H1 (cell line): ENCODE data around the gene LCN9. TPM values are rescaled to one million over a fixed set of nuclear protein-coding genes. Genes with fewer than 3 reads are reported as not detected.
A peak's percentile ranks its signal among the peaks of the same experiment; 100 is the strongest.

ENCODE experiments used
- CTCF ChIA-PET: fragments of 300-600 bp; sonication (Branson Sonifier 250); formaldehyde crosslinking; loops from one replicate; lab custom pipeline; 2021; ENCODE audit not compliant: partially characterized antibody; lab: Charles Lee
- POLR2A ChIA-PET: fragments of 300-600 bp; sonication (Branson Sonifier 250); formaldehyde crosslinking; loops from one replicate; lab custom pipeline; 2021; ENCODE audit warnings: inconsistent platforms; ENCODE audit not compliant: partially characterized antibody; lab: Charles Lee
- DNase-seq, 2 experiments: peaks; one replicate each; pipeline versions ENCODE4 v3.0.0 to v3.0.0-alpha.2; 2010 to 2022; ENCODE audit warnings: low spot score in 2 of 2, low read depth in 1 of 2, mixed read lengths in 1 of 2
- FAIRE-seq: peaks from 2 replicates; lab custom pipeline; 2011; peaks lifted over from hg19 to GRCh38; lab: Jason Lieb, UNC
- H2AFZ ChIP-seq: 2 replicates; pipeline ENCODE4 v1.8.1; 2012; ENCODE audit warnings: low read length, inconsistent platforms
- H2AK5ac ChIP-seq: 2 replicates; pipeline ENCODE4 v1.6.1; 2013; ENCODE audit warnings: low read depth, low read length
- H2BK120ac ChIP-seq: replicated peaks from 2 replicates; pipeline ENCODE3; 2013; ENCODE audit warnings: low read depth, low read length, inconsistent platforms
- H2BK12ac ChIP-seq: 2 replicates; pipeline ENCODE4 v1.6.1; 2013; ENCODE audit warnings: low read depth, low read length
- H2BK15ac ChIP-seq: 2 replicates; pipeline ENCODE4 v1.6.1; 2013; ENCODE audit warnings: low read length
- H2BK20ac ChIP-seq: 2 replicates; pipeline ENCODE4 v1.6.1; 2013; ENCODE audit warnings: low read length
- H2BK5ac ChIP-seq: 2 replicates; pipeline ENCODE4 v1.6.1; 2013; ENCODE audit warnings: low read depth, low read length
- H3K14ac ChIP-seq: 2 replicates; pipeline ENCODE4 v1.6.1; 2013; ENCODE audit warnings: inconsistent platforms; ENCODE audit not compliant: insufficient read length
- H3K18ac ChIP-seq: 2 replicates; pipeline ENCODE4 v1.6.1; 2013; ENCODE audit warnings: low read length; ENCODE audit errors: extremely low read depth
- H3K23ac ChIP-seq: 2 replicates; pipeline ENCODE4 v1.6.1; 2013; ENCODE audit warnings: inconsistent platforms; ENCODE audit not compliant: insufficient read length
- H3K23me2 ChIP-seq: 2 replicates; pipeline ENCODE4 v1.6.1; 2013; ENCODE audit warnings: low read depth, low read length
- H3K27ac ChIP-seq: 2 replicates; pipeline ENCODE4 v1.6.1; 2011; ENCODE audit warnings: low read depth, low read length, inconsistent platforms
- H3K27me3 ChIP-seq, 4 experiments: replicated peaks in 1 of 4; 1 replicate in 1 of 4; 2 replicates in 3 of 4; pipeline versions ENCODE4 v1.6.1 to v1.8.1; 2011 to 2013; ENCODE audit warnings: low read length in 3 of 4, mild to moderate bottlenecking in 3 of 4, inconsistent platforms in 2 of 4, mixed read lengths in 2 of 4, moderate library complexity in 1 of 4; ENCODE audit not compliant: control insufficient read depth in 3 of 4, insufficient read depth in 3 of 4; ENCODE audit errors: extremely low read depth in 1 of 4
- H3K36me3 ChIP-seq, 4 experiments: 2 replicates each; pipeline versions ENCODE4 v1.6.1 to v1.8.1; 2011 to 2013; ENCODE audit warnings: mild to moderate bottlenecking in 4 of 4, low read length in 3 of 4, moderate library complexity in 2 of 4, control low read depth in 1 of 4, inconsistent platforms in 1 of 4; ENCODE audit not compliant: insufficient read depth in 4 of 4, control insufficient read depth in 2 of 4
- H3K4ac ChIP-seq: replicated peaks from 2 replicates; pipeline ENCODE3; 2013; ENCODE audit warnings: low read length, low read depth, mixed read lengths, inconsistent platforms; ENCODE audit not compliant: insufficient read length
- H3K4me1 ChIP-seq, 4 experiments: replicated peaks in 1 of 4; 1 replicate in 1 of 4; 2 replicates in 3 of 4; pipeline versions ENCODE4 v1.6.1 to v1.8.1; 2011 to 2013; ENCODE audit warnings: low read length in 3 of 4, inconsistent platforms in 2 of 4, mixed read lengths in 1 of 4; ENCODE audit not compliant: insufficient read depth in 4 of 4, control insufficient read depth in 3 of 4
- H3K4me2 ChIP-seq, 2 experiments: 2 replicates each; pipeline versions ENCODE4 v1.6.1 to v1.8.1; 2011 to 2013; ENCODE audit warnings: low read depth in 2 of 2, low read length in 2 of 2, control low read depth in 1 of 2, inconsistent platforms in 1 of 2, mild to moderate bottlenecking in 1 of 2; ENCODE audit not compliant: insufficient read depth in 1 of 2
- H3K4me3 ChIP-seq, 4 experiments: fragments of 200-600, 300-600 bp in 1 of 4; sonication (generic), shearing (Covaris generic), sonication (Bioruptor Twin) in 1 of 4; 2 replicates each; pipeline versions ENCODE4 v1.5.1 to v1.8.1; 2011 to 2016; ENCODE audit warnings: low read length in 4 of 4, low read depth in 3 of 4, control low read depth in 2 of 4, inconsistent platforms in 2 of 4, mild to moderate bottlenecking in 2 of 4, mixed read lengths in 1 of 4, moderate library complexity in 1 of 4; ENCODE audit not compliant: insufficient read depth in 2 of 4; ENCODE audit errors: extremely low read depth in 1 of 4
- H3K56ac ChIP-seq: replicated peaks from 2 replicates; pipeline ENCODE3; 2013; ENCODE audit warnings: low read depth, mild to moderate bottlenecking, mixed read lengths, low read length, inconsistent platforms; ENCODE audit not compliant: insufficient read length
- H3K79me1 ChIP-seq: 2 replicates; pipeline ENCODE4 v1.6.1; 2013; ENCODE audit warnings: low read depth, low read length, control low read depth
- H3K79me2 ChIP-seq, 2 experiments: 2 replicates each; pipeline versions ENCODE4 v1.6.1 to v1.8.1; 2012 to 2013; ENCODE audit warnings: low read length in 2 of 2, mild to moderate bottlenecking in 2 of 2, inconsistent platforms in 1 of 2; ENCODE audit not compliant: insufficient read depth in 2 of 2, control insufficient read depth in 1 of 2
- H3K9ac ChIP-seq, 4 experiments: replicated peaks in 1 of 4; 1 replicate in 1 of 4; 2 replicates in 3 of 4; pipeline versions ENCODE4 v1.6.1 to v1.8.1; 2011 to 2013; ENCODE audit warnings: low read depth in 3 of 4, low read length in 3 of 4, control low read depth in 2 of 4, mild to moderate bottlenecking in 2 of 4, moderate library complexity in 2 of 4, inconsistent platforms in 1 of 4; ENCODE audit errors: extremely low read depth in 1 of 4
- H3K9me3 ChIP-seq, 2 experiments: 2 replicates each; pipeline versions ENCODE4 v1.6.1 to v1.8.1; 2012 to 2013; ENCODE audit warnings: mild to moderate bottlenecking in 2 of 2, moderate library complexity in 2 of 2, control low read depth in 1 of 2, inconsistent platforms in 1 of 2, low read depth in 1 of 2, low read length in 1 of 2, mixed read lengths in 1 of 2; ENCODE audit not compliant: insufficient read depth in 2 of 2
- H4K20me1 ChIP-seq, 2 experiments: replicated peaks in 1 of 2; 2 replicates each; pipeline versions ENCODE3 to v1.8.1; 2011 to 2013; ENCODE audit warnings: inconsistent platforms in 2 of 2, low read length in 2 of 2, mild to moderate bottlenecking in 1 of 2; ENCODE audit not compliant: insufficient read depth in 2 of 2, control insufficient read depth in 1 of 2
- H4K5ac ChIP-seq: 2 replicates; pipeline ENCODE4 v1.6.1; 2013; ENCODE audit warnings: low read length, low read depth, mixed read lengths, inconsistent platforms; ENCODE audit not compliant: insufficient read length
- H4K8ac ChIP-seq: 2 replicates; pipeline ENCODE4 v1.8.0; 2013; ENCODE audit warnings: mild to moderate bottlenecking, moderate library complexity, low read length, inconsistent platforms; ENCODE audit not compliant: insufficient read depth; ENCODE audit errors: extremely low read depth
- H4K91ac ChIP-seq: replicated peaks from 2 replicates; pipeline ENCODE3; 2013; ENCODE audit warnings: low read length, mixed read lengths, inconsistent platforms; ENCODE audit not compliant: insufficient read length
- ASH2L ChIP-seq: fragments of 200-600, 300-600 bp; sonication (generic); IDR thresholded peaks from one replicate; pipeline ENCODE4 v1.7.1; 2017; ENCODE audit warnings: low read length
- HDAC6 ChIP-seq: IDR thresholded peaks from one replicate; pipeline ENCODE4 v1.7.1; 2012; ENCODE audit warnings: low read depth, mild to moderate bottlenecking, inconsistent platforms, low read length, moderate library complexity
- KDM4A ChIP-seq: IDR thresholded peaks from one replicate; pipeline ENCODE4 v1.7.1; 2012; ENCODE audit warnings: low read depth, mild to moderate bottlenecking, moderate library complexity, low read length, inconsistent platforms; ENCODE audit not compliant: severe bottlenecking
- NANOG ChIP-seq: IDR thresholded peaks from 2 replicates; pipeline ENCODE4 v1.6.1; 2011; ENCODE audit warnings: low read length, low read depth, mild to moderate bottlenecking, inconsistent platforms; ENCODE audit not compliant: insufficient read depth, poor library complexity, severe bottlenecking
- RBBP5 ChIP-seq: IDR thresholded peaks from 2 replicates; pipeline ENCODE4 v1.7.1; 2012; ENCODE audit warnings: low read depth, mild to moderate bottlenecking, inconsistent platforms, low read length, moderate library complexity, borderline replicate concordance
- SP1 ChIP-seq: IDR thresholded peaks from 2 replicates; pipeline ENCODE4 v1.6.1; 2011; ENCODE audit warnings: low read depth, low read length
- TCF12 ChIP-seq: IDR thresholded peaks from 2 replicates; pipeline ENCODE4 v1.6.1; 2011; ENCODE audit warnings: low read depth, mild to moderate bottlenecking, low read length
- WGBS, 2 experiments: shearing (Covaris generic) in 1 of 2; methylation state at CpG; one replicate each; pipeline versions ENCODE4 v1.1.6 to v1.1.7; 2013 to 2015; ENCODE audit warnings: low lambda C conversion rate in 2 of 2, mixed read lengths in 2 of 2, inconsistent platforms in 1 of 2, low coverage in 1 of 2, missing lambda C conversion rate in 1 of 2; ENCODE audit not compliant: insufficient replicate concordance in 2 of 2, insufficient coverage in 1 of 2, insufficient read length in 1 of 2; ENCODE audit errors: extremely low coverage in 1 of 2, missing lambda C conversion rate in 1 of 2; 5-methylcytosine and 5-hydroxymethylcytosine counted together
- polyA plus RNA-seq, 7 experiments: library from polyadenylated mRNA; depleted of rRNA in 3 of 7; stranded (reverse) in 5 of 7; unstranded in 2 of 7; fragments of >200 nt in 5 of 7; fragments of 200-250 nt in 2 of 7; gene quantifications; 1 replicate in 5 of 7; 2 replicates in 1 of 7; 4 replicates in 1 of 7; pipeline versions ENCODE4 v1.2.1 to v1.2.3, GENCODE V29; 2011 to 2013; ENCODE audit warnings: missing spikeins in 2 of 7, mixed read lengths in 2 of 7
- total RNA-seq: library from RNA; stranded (reverse); fragmentation: NEBNext Ultra II Directional; extraction: Animal tissue kit (Norgen Biotek cat#: 25700); gene quantifications from 2 replicates; pipeline ENCODE4 v1.2.1, GENCODE V29; 2021
- TF ChIP-seq, protein P1 (sequence below): IDR thresholded peaks from 2 replicates; pipeline ENCODE4 v1.6.1; 2012; ENCODE audit warnings: low read length, inconsistent platforms

Gene LCN9
- total and polyA plus RNA-seq, 2 of the 8 experiments (the other 6 are each of a cell fraction or from before 2014, with no cell fraction given), result 2.3 to 3.1 TPM

DNA sequence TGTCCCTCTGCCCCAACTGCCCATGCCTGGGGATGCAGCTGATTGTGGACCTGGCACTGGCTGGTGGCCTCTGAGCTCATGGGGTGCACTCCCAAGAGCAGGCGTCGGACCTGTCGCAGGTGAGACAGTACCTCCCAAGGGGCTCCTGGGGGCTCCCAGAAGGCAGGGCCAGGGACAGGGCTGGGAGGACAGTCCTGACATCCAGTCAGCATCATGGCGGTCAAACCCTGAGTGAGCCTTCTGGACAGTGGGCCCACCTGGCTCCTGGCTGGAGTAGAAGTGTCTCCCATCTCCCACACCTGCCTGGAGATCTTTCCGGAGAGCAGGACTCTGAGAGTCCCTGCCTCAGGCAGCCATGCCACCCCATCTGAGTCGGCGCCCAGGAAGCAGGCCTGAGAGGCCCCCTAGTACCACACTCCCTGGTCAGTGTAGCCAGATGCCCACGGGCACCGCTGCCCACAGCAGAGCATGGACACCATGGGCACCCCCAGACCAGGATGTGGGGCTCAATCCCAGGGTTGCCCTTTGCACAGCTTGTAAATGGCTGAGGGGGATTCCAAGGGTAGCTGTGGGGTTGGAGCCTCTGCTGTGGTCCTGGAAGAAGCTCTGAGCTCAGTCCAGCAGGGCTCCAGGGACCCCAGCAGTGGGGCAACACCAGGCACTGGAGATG is 6.6 kb downstream of the LCN9 start:
- H2AFZ ChIP-seq, result no peak overlapping the region
- no peak overlapping the region for H2BK5ac ChIP-seq
- H3K9ac ChIP-seq, result no peak overlapping the region
- no peaks in the 10 kb centered on the region for H3K36me3 ChIP-seq
- H3K9me3 ChIP-seq, result peaks cover 4 to 19% of the 10 kb centered on the region in 2 experiments; a peak in 3 of 4 replicates
- no peaks in the 10 kb centered on the region for H4K20me1 ChIP-seq
- H2BK20ac ChIP-seq, result no peak overlapping the region
- no peak overlapping the region for H4K5ac ChIP-seq
- no peak overlapping the region for H4K8ac ChIP-seq
- no peak overlapping the region for H2BK15ac ChIP-seq
- ChIA-PET CTCF (interaction anchor here (1.0 to 1.2 kb wide), 2 partner anchors 50 to 69 kb away, joined by 3 read pairs; no protein-coding TSS in a partner anchor), POLR2A (no interaction called here)
- H2BK120ac ChIP-seq, result no peak overlapping the region
- no peak overlapping the region for H3K4ac ChIP-seq
- no peak overlapping the region for H2AK5ac ChIP-seq
- FAIRE-seq, result no peak
- H3K4me3 ChIP-seq, result no peak overlapping the region
- no peak overlapping the region for H2BK12ac ChIP-seq
- no peak overlapping the region for H3K27ac ChIP-seq
- no peaks in the 10 kb centered on the region for H3K79me1 ChIP-seq
- H4K91ac ChIP-seq, result peak overlapping the region; percentile 23
- H3K56ac ChIP-seq, result no peak overlapping the region
- H3K18ac ChIP-seq, result no peak overlapping the region
- no peaks in the 10 kb centered on the region; a peak in 1 of 7 replicates for H3K4me1 ChIP-seq
- no peak overlapping the region for H3K23ac ChIP-seq
- DNase-seq, result no peak
- no peaks in the 10 kb centered on the region; a peak in 1 of 7 replicates for H3K27me3 ChIP-seq
- H3K14ac ChIP-seq, result no peak overlapping the region
- H3K4me2 ChIP-seq, result no peak overlapping the region
- no peaks in the 10 kb centered on the region for H3K23me2 ChIP-seq
- H3K79me2 ChIP-seq, result no peaks in the 10 kb centered on the region
- WGBS, 2 experiments, result 93% methylated on average over 9 of the region's 9 CpGs; no CpG with 5 or more reads in 1 of the 2 experiments
- TF ChIP-seq NANOG, result no peak
- no peak for TF ChIP-seq ASH2L
- no peak for TF ChIP-seq TCF12
- TF ChIP-seq SP1, result no peak
- no peak for TF ChIP-seq KDM4A
- TF ChIP-seq HDAC6, result no peak
- TF ChIP-seq, protein P1, sequence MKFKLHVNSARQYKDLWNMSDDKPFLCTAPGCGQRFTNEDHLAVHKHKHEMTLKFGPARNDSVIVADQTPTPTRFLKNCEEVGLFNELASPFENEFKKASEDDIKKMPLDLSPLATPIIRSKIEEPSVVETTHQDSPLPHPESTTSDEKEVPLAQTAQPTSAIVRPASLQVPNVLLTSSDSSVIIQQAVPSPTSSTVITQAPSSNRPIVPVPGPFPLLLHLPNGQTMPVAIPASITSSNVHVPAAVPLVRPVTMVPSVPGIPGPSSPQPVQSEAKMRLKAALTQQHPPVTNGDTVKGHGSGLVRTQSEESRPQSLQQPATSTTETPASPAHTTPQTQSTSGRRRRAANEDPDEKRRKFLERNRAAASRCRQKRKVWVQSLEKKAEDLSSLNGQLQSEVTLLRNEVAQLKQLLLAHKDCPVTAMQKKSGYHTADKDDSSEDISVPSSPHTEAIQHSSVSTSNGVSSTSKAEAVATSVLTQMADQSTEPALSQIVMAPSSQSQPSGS, result no peak
- TF ChIP-seq RBBP5, result no peak
